ENCODE results near the gene STON2. TPM values are rescaled to one million over a fixed set of nuclear protein-coding genes. Genes with fewer than 3 reads are reported as not detected.

STON2 gene
- total and polyA plus RNA-seq, 2 of the 13 experiments (the other 11 are each of a cell fraction or from before 2014, with no cell fraction given), result 2.1 to 11.0 TPM

DNA sequence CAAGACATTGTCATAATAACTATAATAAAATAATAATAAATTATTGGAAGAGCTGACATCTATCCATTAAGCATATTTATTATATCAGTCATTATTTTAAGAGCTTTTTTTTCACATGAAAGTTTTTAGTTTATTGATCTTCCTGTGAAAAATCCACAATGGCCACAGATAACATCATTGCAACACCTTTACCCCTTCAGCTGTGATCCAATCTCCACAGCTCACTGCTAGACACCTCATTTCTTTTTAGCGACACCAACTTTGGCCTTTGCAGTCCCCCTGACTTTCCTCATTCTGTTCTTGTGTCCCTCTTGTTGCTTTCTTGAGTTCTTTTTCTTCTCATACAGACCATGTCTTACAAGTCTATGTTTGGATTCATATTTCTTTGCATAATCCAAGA, 67.4 kb downstream of the STON2 start (continued):
- no peak for TF ChIP-seq SNAI1 (CRISPR knock-in tag; IDR thresholded peaks at IDR 0.05; ENCODE audit: borderline replicate concordance)
- TF ChIP-seq, protein P1, sequence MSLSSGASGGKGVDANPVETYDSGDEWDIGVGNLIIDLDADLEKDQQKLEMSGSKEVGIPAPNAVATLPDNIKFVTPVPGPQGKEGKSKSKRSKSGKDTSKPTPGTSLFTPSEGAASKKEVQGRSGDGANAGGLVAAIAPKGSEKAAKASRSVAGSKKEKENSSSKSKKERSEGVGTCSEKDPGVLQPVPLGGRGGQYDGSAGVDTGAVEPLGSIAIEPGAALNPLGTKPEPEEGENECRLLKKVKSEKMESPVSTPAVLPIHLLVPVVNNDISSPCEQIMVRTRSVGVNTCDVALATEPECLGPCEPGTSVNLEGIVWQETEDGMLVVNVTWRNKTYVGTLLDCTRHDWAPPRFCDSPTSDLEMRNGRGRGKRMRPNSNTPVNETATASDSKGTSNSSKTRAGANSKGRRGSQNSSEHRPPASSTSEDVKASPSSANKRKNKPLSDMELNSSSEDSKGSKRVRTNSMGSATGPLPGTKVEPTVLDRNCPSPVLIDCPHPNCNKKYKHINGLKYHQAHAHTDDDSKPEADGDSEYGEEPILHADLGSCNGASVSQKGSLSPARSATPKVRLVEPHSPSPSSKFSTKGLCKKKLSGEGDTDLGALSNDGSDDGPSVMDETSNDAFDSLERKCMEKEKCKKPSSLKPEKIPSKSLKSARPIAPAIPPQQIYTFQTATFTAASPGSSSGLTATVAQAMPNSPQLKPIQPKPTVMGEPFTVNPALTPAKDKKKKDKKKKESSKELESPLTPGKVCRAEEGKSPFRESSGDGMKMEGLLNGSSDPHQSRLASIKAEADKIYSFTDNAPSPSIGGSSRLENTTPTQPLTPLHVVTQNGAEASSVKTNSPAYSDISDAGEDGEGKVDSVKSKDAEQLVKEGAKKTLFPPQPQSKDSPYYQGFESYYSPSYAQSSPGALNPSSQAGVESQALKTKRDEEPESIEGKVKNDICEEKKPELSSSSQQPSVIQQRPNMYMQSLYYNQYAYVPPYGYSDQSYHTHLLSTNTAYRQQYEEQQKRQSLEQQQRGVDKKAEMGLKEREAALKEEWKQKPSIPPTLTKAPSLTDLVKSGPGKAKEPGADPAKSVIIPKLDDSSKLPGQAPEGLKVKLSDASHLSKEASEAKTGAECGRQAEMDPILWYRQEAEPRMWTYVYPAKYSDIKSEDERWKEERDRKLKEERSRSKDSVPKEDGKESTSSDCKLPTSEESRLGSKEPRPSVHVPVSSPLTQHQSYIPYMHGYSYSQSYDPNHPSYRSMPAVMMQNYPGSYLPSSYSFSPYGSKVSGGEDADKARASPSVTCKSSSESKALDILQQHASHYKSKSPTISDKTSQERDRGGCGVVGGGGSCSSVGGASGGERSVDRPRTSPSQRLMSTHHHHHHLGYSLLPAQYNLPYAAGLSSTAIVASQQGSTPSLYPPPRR (CRISPR knock-in tag; IDR thresholded peaks at IDR 0.05; ENCODE audit: borderline replicate concordance), result no peak
- no peak for TF ChIP-seq KDM5A (IDR thresholded peaks at IDR 0.05; ENCODE audit: borderline replicate concordance, low read length)
- no peak for TF ChIP-seq ZNF687 (CRISPR knock-in tag; IDR thresholded peaks at IDR 0.05)
- TF ChIP-seq TAF1 (CRISPR knock-in tag; IDR thresholded peaks at IDR 0.05), result no peak
- TF ChIP-seq XBP1 (CRISPR knock-in tag; IDR thresholded peaks at IDR 0.05), result no peak
- TF ChIP-seq ZMAT3 (CRISPR knock-in tag; conservative IDR thresholded peaks at IDR 0.05), result no peak
- no peak for TF ChIP-seq IKZF4 (CRISPR knock-in tag; IDR thresholded peaks at IDR 0.05; ENCODE audit: borderline replicate concordance, low read depth, not compliant biosample characterization)
- no peak for TF ChIP-seq PITX1 (CRISPR knock-in tag; IDR thresholded peaks at IDR 0.05)
